ENCODE data around the gene BICRAL. TPM values are rescaled to one million over a fixed set of nuclear protein-coding genes. Genes with fewer than 3 reads are reported as not detected.
"Not testable (repeated sequence)": the region's sequence is repeated elsewhere in the genome, so short reads cannot be mapped to it uniquely, and the experiment has no call there.

BICRAL gene
- total RNA-seq, 1 experiment from 2014 or later: 9.7 TPM

- Mint-ChIP-seq H3K4me3 (no peak overlapping the region), H3K27ac (no peak overlapping the region), H3K36me3 (no peaks in the 10 kb centered on the region), H3K4me1 (peaks cover 10% of the 10 kb centered on the region), H3K27me3 (ENCODE audit: low read depth) (no peaks in the 10 kb centered on the region), H3K9me3 (no peaks in the 10 kb centered on the region)
- POLR2A ChIA-PET: no interaction called here
- CTCF ChIA-PET: no interaction called here
- TF ChIP-seq JAZF1 (CRISPR knock-in tag; IDR thresholded peaks at IDR 0.05): no peak
- no peak for TF ChIP-seq SMAD3 (CRISPR knock-in tag; IDR thresholded peaks at IDR 0.05; ENCODE audit: borderline replicate concordance)
- TF ChIP-seq ZMAT4 (CRISPR knock-in tag; IDR thresholded peaks at IDR 0.05): no peak
- no peak for TF ChIP-seq RORB (CRISPR knock-in tag; IDR thresholded peaks at IDR 0.05)
- no peak for TF ChIP-seq NFE2L1 (CRISPR knock-in tag; IDR thresholded peaks at IDR 0.05)
- TF ChIP-seq SP1 (CRISPR knock-in tag; conservative IDR thresholded peaks at IDR 0.05): no peak
- no peak for TF ChIP-seq E2F4 (CRISPR knock-in tag; IDR thresholded peaks at IDR 0.05; ENCODE audit: borderline replicate concordance, low read depth)
- no peak for TF ChIP-seq IRF1 (CRISPR knock-in tag; IDR thresholded peaks at IDR 0.05)
- TF ChIP-seq FOXP1 (CRISPR knock-in tag; IDR thresholded peaks at IDR 0.05; ENCODE audit: borderline replicate concordance): no peak
- no peak for TF ChIP-seq ATF1 (CRISPR knock-in tag; IDR thresholded peaks at IDR 0.05)
- no peak for TF ChIP-seq GRHL2 (CRISPR knock-in tag; IDR thresholded peaks at IDR 0.05; ENCODE audit: insufficient replicate concordance, severe bottlenecking)
- TF ChIP-seq ZNF232 (CRISPR knock-in tag; IDR thresholded peaks at IDR 0.05): no peak
- TF ChIP-seq IRF2 (CRISPR knock-in tag; IDR thresholded peaks at IDR 0.05; ENCODE audit: borderline replicate concordance, low read depth): no peak
- no peak for TF ChIP-seq ERG (CRISPR knock-in tag; IDR thresholded peaks at IDR 0.05)
- no peak for TF ChIP-seq ELF4 (CRISPR knock-in tag; IDR thresholded peaks at IDR 0.05; ENCODE audit: low read depth)
- no peak for TF ChIP-seq ETV6 (CRISPR knock-in tag; IDR thresholded peaks at IDR 0.05)
- ATAC-seq (no peak), DNase-seq (ENCODE audit: low spot score) (no peak)
These were observed 14.3 kb downstream of the BICRAL start for GRCh38 chr6:42796171-42796570.

GRCh38 chr6:42797696-42798095 lies 15.8 kb downstream of the BICRAL start:
- DNase-seq (ENCODE audit: low spot score); H3K4me3 Mint-ChIP-seq; H3K9me3 Mint-ChIP-seq; H3K27me3 Mint-ChIP-seq (ENCODE audit: low read depth); H3K27ac Mint-ChIP-seq; ATAC-seq; POLR2A ChIA-PET; H3K4me1 Mint-ChIP-seq; H3K36me3 Mint-ChIP-seq; CTCF ChIA-PET: not testable (repeated sequence)

GRCh38 chr6:42805297-42805861 lies 23.5 kb downstream of the BICRAL start:
- ChIA-PET POLR2A (interaction anchor here (1.0 kb wide), 1 partner anchor 16 kb away, joined by 3 read pairs; no protein-coding TSS in a partner anchor), CTCF (no interaction called here)
- no peak for TF ChIP-seq ATF2 (CRISPR knock-in tag; IDR thresholded peaks at IDR 0.05; ENCODE audit: borderline replicate concordance, low read depth)
- no peak for TF ChIP-seq FOXP4 (CRISPR knock-in tag; IDR thresholded peaks at IDR 0.05)
- no peak for TF ChIP-seq ZNF317 (CRISPR knock-in tag; IDR thresholded peaks at IDR 0.05; ENCODE audit: borderline replicate concordance, low read depth)
- TF ChIP-seq NR1H2 (CRISPR knock-in tag; IDR thresholded peaks at IDR 0.05): no peak
- TF ChIP-seq MYBL2 (CRISPR knock-in tag; IDR thresholded peaks at IDR 0.05): no peak
- no peak for TF ChIP-seq ZNF423 (CRISPR knock-in tag; IDR thresholded peaks at IDR 0.05)
- no peak for TF ChIP-seq NFE2L1 (CRISPR knock-in tag; IDR thresholded peaks at IDR 0.05)
- TF ChIP-seq CTCF (IDR thresholded peaks at IDR 0.05): no peak
- no peak for TF ChIP-seq MLX (CRISPR knock-in tag; IDR thresholded peaks at IDR 0.05)
- DNase-seq (ENCODE audit: low spot score) (no peak), ATAC-seq (no peak)
- no peaks in the 10 kb centered on the region for H3K27me3 Mint-ChIP-seq (ENCODE audit: low read depth)
- H3K9me3 Mint-ChIP-seq: no peaks in the 10 kb centered on the region
- peak overlapping the region; percentile 60; the same call in 1 of the 2 replicates for H3K27ac Mint-ChIP-seq
- no peak overlapping the region for H3K4me3 Mint-ChIP-seq
- no peaks in the 10 kb centered on the region for H3K36me3 Mint-ChIP-seq
- no peaks in the 10 kb centered on the region for H3K4me1 Mint-ChIP-seq

All from WTC11 (cell line).